Left cardiac atrium (tissue), 4 donors: ENCODE data around the gene CACNA2D2. TPM values are rescaled to one million over a fixed set of nuclear protein-coding genes. Genes with fewer than 3 reads are reported as not detected.

Experiments used
- ATAC-seq, 2 donors: fragments of 200-7000 bp; cut with Tn5 transposase; one replicate each; pipeline ENCODE4 v1.9.1; 2020; ENCODE audit warnings: mild to moderate bottlenecking in 2 of 2, moderate library complexity in 2 of 2
- DNase-seq: peaks from one replicate; pipeline ENCODE4 v3.0.0-alpha.2; 2020
- intact Hi-C, 2 donors: fragments of 100-400 bp; cut with DNase I; formaldehyde crosslinking; loops; one replicate each; pipeline versions ENCODE4 v1.14.1 to v1.15.1; 2022 to 2023
- total RNA-seq, 2 donors: library from RNA; stranded (reverse); fragmentation: NEBNext Ultra II Directional; extraction: Animal tissue kit (Norgen Biotek cat#: 25700); gene quantifications; one replicate each; pipeline ENCODE4 v1.2.1, GENCODE V29; 2021
- donor health status: DM: no; HTN: yes; CAD: no.
- donor health status: DM: no; HTN: yes; CAD: no; lungs with severe emphysema.
- donor health status: DM: yes; HTN: yes; CAD: no.
- donor health status: Dilated cardiomyopathy.

The CACNA2D2 gene
- total RNA-seq, 2 donors from 2014 or later: 4.6 to 7.8 TPM

GRCh38 chr3:50508821-50509220 is 5.4 kb upstream of the CACNA2D2 start:
- DNase-seq (no peak), ATAC-seq (no peak)
- intact Hi-C loops: no loop called here

- DNase-seq (no peak), ATAC-seq (no peak)
- intact Hi-C loops: no loop called here
Observed at GRCh38 chr3:50506169-50506568, 2.7 kb upstream of the CACNA2D2 start.

GRCh38 chr3:50504681-50505080 is 1.2 kb upstream of the CACNA2D2 start:
- ATAC-seq: no peak
- intact Hi-C loops: no loop called here
- no peak for DNase-seq

- intact Hi-C loops: no loop called here
- DNase-seq (no peak), ATAC-seq (peak; percentile 1 to 19)
Observed at GRCh38 chr3:50502584-50503423, 630 bp downstream of the CACNA2D2 start.

- no peak for ATAC-seq
- intact Hi-C loops: no loop called here
- no peak for DNase-seq
Observed at GRCh38 chr3:50502225-50502583, 1.2 kb downstream of the CACNA2D2 start.

GRCh38 chr3:50495609-50496423 is 7.6 kb downstream of the CACNA2D2 start:
- ATAC-seq (no peak), DNase-seq (no peak)
- intact Hi-C loops: no loop called here

GRCh38 chr3:50494126-50494525 is 9.3 kb downstream of the CACNA2D2 start:
- intact Hi-C loops: no loop called here
- ATAC-seq (no peak), DNase-seq (no peak)

GRCh38 chr3:50493623-50494022 is 9.8 kb downstream of the CACNA2D2 start:
- DNase-seq (no peak), ATAC-seq (no peak)
- intact Hi-C loops: no loop called here

- DNase-seq (no peak), ATAC-seq (no peak)
- intact Hi-C loops: no loop called here
Observed at GRCh38 chr3:50493086-50493485, 10.3 kb downstream of the CACNA2D2 start.

GRCh38 chr3:50491023-50491422 is 12.4 kb downstream of the CACNA2D2 start:
- no peak for ATAC-seq
- intact Hi-C loops: no loop called here
- no peak for DNase-seq

- intact Hi-C loops: no loop called here
- ATAC-seq (no peak), DNase-seq (no peak)
Observed at GRCh38 chr3:50490424-50490823, 13.0 kb downstream of the CACNA2D2 start.

GRCh38 chr3:50487181-50487580 is 16.3 kb downstream of the CACNA2D2 start:
- no peak for DNase-seq
- no peak for ATAC-seq
- intact Hi-C loops: no loop called here

GRCh38 chr3:50486219-50486888 is 17.1 kb downstream of the CACNA2D2 start:
- intact Hi-C loops: no loop called here
- DNase-seq (no peak), ATAC-seq (no peak)

GRCh38 chr3:50484722-50485121 is 18.7 kb downstream of the CACNA2D2 start:
- DNase-seq (no peak), ATAC-seq (no peak)
- intact Hi-C loops: no loop called here

- no peak for ATAC-seq
- intact Hi-C loops: no loop called here
- DNase-seq: no peak
Observed at GRCh38 chr3:50483374-50483773, 20.1 kb downstream of the CACNA2D2 start.

- ATAC-seq: no peak
- intact Hi-C loops: no loop called here
Observed at GRCh38 chr3:50481992-50482391, 21.4 kb downstream of the CACNA2D2 start.

GRCh38 chr3:50480471-50480870 is 23.0 kb downstream of the CACNA2D2 start:
- intact Hi-C loops: no loop called here
- ATAC-seq: no peak
- no peak for DNase-seq

More at GRCh38 chr3:50481992-50482391, 21.4 kb downstream of the CACNA2D2 start:
- DNase-seq: no peak

GRCh38 chr3:50479523-50479922 is 23.9 kb downstream of the CACNA2D2 start:
- no peak for DNase-seq
- no peak for ATAC-seq
- intact Hi-C loops: no loop called here

GRCh38 chr3:50478671-50479260 is 24.7 kb downstream of the CACNA2D2 start:
- DNase-seq (no peak), ATAC-seq (no peak)
- intact Hi-C loops: no loop called here

GRCh38 chr3:50478051-50478450 is 25.4 kb downstream of the CACNA2D2 start:
- intact Hi-C loops: no loop called here

More at GRCh38 chr3:50478051-50478450, 25.4 kb downstream of the CACNA2D2 start:
- ATAC-seq: no peak
- DNase-seq: no peak
